HG02943 (cell line): ENCODE measurements around the gene CNNM3.
A peak's percentile ranks its signal among the peaks of the same experiment; 100 is the strongest.
"Not testable (repeated sequence)": the region's sequence is repeated elsewhere in the genome, so short reads cannot be mapped to it uniquely, and the experiment has no call there.

ENCODE experiments used
- ATAC-seq: cut with Tn5 transposase; IDR thresholded peaks from one replicate; pipeline ENCODE4 v1.9.1; 2021; ENCODE audit warnings: mild to moderate bottlenecking, low read depth, moderate library complexity; ENCODE audit not compliant: unreplicated experiment

CNNM3 gene

DNA sequence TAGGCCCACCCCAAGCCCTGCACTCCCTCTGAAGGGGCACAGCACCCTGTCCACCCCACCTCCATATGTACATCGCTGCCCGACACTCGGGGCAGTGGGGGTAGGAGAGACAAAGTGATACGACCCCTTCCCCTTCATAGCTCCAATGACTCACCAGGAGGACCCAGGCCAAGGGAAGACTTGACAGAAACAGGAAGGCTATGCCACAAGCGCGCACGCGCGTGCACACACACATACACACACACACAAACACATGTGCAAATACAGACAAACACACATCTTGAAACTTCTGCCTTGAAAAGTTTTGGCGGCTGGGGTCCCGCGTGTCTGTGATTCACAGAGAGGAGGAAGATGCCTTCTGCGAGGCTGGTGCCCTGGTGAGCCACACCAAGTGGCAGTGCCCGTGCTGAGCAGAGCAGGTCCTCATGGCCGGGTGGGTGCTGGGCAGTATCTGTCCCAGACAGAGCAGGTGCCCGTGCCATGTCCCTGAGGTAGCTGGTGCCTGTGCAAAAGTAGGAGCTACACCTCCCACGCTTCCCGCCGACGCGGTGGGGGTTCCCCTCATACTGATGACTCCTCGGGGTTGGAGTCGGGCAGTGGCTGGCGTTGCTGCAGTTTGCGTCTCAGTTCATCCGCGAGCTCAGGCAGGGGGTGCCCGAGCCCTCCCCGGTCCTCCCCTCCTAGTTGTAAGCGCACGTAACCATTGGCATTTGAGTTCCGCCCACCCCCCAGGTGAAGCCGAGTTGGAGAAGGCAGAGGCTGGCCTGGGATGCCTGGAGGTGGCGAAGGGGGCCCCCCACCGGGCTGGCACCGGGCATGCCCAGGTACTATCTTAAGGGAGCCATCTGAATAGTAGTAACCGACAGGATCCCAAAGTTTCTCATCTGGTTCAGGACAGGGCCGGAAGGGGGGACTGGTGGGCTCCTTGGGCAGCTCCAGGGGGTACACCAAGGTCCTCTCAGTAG lies 44.3 kb downstream of the CNNM3 start:
- ATAC-seq, result no peak

DNA sequence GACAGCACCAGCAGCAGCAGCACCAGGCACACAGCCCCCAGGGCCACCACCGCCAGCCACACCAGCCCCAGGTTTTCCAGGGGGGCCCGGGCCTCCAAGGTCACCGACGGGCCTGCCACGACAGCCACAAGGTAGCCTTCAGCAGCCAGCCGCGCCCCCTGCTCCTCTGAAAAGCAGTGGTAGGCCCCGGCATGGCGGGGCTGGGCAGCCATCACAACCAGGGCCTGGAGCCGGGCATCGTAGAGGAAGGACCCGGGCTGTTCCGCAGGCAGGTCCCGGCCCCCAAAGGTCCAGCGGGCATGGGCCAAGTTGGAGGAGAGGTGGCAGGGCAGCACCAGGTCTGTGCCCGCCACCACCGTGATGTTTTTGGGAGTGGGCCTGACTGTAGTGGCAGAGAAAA lies 45.0 kb downstream of the CNNM3 start:
- no peak for ATAC-seq

DNA sequence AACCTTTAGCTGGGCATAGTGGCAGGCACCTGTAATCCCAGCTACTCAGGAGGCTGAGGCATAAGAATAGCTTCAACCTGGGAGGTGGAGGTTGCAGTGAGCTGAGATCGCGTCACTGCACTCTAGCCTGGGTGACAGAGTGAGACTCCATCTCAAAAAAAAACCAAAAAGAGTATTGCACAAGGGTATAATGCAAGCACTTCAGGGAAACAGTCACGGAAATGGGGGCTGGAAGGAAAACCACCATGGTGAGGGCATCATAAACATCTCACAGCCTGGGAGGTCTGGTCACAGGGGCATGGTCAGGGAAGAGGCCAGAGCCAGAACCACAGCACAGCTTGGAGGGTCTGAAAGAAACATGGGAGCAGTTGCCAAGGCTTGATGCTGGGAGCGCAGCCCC lies 47.0 kb downstream of the CNNM3 start:
- ATAC-seq, result not testable (repeated sequence)

DNA sequence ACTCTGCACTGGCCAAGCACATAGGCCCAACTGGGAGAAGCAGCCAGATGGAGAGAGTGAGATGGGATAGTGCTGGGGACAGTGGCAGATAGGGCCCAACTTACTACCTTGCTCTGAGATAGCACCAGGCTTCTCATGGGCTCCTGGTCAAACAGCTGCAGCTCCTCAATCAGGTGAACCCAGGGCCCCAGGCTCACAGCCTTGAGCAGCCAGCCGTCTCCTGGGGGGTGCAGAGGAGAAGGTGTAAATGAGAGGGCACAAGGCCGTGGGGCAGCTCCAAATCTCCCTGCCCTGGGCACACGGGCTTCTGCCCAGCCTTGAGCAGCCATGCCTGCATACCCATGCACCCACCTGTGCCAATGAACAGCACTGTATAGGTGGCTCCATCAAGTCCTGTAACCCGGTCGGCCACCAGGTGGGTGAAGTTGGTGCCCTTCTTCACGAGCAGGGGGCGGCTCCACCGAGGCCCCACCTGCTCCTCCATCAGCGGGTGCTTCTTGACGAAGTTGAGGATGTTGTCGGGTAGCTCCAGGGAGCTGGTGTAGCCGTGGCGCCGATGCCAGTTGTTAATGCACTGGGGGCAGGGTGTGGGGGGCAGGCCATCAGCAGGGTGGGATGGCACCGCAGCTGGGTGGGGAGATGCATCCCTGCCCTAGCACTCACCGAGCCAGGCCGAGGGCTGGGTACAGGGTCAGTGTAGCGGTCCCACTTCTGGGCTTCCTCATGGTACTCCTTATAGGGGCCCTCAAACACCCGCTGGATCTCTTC lies 47.7 kb downstream of the CNNM3 start:
- ATAC-seq, result no peak

DNA sequence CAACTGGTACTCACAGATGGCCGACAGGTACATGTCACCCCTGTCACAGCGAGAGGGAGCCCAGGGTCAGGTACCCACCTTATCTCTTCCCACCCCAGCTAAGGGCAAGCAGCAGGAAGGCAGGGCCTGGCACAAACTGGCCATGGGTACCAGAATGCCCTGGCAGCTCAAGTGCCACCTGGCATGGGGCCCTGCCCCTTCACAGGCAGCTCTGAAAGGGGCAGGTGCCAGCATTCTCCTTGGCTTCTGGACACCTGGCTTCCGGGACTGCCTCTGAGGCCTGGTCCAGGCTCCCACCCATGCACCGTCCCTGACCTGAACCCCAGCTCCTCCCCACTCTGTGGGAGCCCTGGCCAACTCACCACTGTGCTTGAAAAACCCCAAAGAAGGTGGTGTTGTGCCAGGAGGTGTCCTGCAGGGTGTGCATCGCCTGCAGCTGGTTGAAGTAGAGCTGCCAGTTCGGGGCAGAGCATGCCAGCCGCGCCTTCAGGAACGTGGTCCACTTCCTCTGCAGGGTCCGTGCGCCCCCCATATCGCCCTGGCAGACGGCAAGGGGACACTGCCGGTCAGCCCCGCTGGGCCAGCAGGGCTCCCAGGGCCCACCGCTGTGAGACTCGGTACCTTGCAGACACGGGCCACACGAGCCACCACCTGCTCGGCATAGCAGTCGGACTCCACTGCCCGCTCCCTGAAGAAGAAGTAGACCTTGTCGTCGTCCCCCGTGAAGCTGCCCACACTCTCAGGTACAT lies 48.4 kb downstream of the CNNM3 start:
- no peak for ATAC-seq

DNA sequence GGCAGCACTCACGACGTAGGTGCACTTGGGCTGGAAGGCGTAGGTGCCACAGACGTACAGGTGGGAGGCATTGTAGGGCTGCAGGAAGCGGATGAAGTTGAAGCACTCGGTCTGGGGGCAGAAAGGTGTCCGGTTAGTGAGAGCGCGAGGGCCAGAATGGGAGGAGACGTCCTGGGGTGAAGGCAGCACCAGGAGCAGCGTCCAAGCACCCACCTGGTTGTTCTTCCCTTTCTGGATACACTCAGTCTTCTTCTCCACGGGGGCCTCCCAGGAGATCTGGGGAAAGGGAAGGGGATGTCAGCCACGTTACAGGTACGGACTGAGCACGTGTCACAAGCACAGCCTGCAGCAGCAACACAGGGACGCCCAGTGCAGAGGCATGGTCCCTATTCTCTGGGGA lies 49.6 kb downstream of the CNNM3 start:
- ATAC-seq, result no peak

DNA sequence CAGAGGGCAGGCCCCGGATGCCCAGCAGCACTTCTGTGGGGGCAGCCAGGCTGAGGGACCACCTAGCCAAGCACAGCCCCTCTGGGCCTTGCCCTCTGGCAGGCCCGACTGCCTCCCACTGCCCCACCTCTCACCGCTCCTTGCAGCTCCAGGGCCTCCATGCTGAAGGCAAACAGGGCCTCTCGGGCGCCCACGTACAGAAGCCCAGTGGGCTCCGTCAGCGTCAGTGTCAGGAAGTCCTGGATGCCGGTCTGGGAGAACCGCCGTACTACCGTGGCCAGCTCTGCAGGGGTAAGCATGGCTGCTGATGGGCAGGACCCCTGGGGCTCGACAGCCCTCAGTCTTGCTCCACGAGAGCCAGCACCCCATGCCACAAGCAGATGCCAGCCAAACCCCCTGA lies 50.1 kb downstream of the CNNM3 start:
- ATAC-seq, result no peak

DNA sequence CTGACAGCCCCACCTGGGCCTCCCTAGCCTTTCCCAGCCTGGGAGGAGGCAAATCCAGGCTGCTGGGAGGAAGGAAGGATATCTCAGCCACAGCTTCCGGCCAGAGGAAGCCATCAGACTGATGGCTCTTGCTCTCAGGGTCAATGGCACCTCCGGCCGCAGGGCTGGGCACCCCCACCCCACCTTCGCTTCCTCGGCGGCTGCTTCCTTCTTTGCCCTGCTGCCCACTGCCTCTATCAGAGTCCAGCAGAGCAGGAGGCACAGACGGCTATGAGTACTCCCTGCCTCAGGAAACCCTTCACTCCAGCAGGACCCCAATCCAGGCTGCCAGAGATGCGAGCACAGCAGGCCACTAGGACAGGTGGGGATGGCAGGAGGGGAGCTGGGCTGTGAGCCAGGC lies 50.5 kb downstream of the CNNM3 start:
- no peak for ATAC-seq

DNA sequence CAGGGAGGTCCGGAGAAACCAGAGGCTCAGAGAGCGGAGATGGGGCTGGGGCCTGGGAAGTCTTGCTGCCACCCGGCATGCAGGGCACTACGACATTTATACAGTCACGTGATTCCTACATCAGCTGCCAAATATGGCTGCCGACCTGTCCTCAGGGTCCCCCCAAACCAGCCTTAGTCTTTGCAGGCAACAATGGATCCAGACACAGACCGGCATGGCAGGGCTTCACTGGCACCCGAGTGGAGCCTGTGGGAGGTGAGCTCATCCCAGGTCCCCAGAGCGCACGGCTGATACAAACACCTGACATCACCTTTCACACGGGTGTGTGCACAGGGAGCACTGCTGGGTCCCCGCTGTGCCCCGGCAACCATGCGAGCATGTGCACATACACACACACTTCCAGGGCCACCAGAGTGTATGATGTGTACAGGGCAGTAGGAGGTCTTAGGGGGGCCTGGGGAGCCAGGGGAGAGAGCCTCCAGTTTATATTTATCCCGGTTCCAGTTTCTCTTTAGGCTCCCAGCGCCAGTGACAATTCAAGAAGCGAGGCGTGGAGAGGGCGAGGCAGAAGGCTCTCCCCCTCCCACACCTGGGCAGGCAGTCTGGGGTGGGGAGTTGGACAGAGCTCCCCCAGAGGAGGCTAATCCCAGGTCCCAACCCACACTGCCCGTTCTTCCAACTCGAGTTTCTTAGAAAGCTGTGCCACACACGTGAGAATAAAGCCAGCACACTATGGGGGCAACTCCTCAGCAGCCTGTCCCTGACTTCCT lies 51.1 kb downstream of the CNNM3 start:
- no peak for ATAC-seq

DNA sequence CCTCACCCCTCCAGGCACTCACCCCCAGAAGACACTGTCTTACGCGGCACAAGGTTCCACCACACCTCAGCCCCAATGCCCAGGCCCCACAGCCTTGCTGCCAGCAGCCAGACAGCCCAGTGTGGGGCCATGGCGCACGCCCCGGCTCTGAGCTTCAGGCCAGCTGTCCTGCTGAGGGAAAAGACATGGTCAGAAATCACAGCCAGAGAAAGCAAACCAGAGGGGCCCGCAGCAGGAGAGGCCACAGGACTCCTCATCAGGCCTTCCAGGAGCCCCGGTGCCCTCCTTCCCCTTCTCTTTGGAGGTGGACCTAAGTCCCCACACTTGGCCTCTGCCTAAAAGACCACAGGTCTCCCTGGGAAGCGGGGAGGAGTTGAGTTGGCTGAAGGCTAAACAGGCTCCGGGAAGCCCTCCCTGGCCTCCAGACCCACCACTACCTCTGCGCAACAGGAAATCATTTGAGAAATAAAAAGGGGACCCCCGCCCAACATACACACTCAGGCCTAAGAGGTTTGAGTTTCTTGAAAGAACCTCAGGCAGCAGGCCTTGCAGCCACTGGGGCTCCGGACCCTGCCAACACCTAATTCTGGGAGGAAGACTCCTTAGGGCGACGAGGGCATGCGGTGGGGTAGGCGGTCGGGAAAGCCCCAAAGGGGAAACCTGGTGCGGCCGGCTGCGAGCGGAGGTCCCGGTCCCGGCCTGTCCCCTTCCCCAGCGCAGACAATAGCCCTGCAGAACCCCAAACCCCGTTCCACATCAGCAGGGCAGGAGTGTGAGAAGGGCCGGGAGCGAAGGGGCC lies 51.9 kb downstream of the CNNM3 start:
- no peak for ATAC-seq

DNA sequence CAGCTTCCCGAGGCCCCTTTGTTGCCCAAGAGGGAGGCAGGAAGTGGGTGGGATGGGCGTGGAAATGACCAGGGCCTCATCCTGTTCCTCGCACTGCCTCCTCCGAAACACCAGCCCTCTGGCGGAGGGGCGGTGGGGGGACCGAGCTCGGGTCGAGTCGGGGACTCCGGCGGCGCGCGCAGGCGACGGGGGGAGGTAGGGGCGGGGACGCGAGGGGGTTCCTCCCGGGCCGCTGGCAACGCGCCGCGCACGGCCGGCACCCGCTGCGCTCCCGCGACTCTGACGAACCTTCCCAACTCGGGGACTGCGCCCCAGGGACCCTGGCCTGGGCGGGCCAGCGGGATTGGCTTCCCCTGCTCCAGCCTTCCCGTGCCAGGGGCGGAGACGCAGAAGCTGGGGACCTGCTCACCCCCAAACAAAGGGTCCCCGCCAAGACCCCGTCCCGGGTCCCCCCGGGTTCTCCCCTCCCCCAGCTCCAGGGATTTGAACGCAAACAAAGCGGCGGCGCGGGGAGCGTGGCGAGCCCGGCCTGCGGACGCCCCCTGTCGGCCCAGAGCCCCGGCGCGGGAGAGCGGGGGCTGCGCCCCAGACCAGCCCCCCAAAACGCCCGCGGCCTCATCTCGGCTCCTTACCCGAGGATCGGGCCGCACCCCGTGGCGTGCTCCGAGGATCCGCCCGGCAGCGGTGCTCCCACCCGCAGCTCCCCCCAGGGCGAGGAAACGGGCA lies 52.6 kb downstream of the CNNM3 start:
- ATAC-seq, result peak; percentile 47

DNA sequence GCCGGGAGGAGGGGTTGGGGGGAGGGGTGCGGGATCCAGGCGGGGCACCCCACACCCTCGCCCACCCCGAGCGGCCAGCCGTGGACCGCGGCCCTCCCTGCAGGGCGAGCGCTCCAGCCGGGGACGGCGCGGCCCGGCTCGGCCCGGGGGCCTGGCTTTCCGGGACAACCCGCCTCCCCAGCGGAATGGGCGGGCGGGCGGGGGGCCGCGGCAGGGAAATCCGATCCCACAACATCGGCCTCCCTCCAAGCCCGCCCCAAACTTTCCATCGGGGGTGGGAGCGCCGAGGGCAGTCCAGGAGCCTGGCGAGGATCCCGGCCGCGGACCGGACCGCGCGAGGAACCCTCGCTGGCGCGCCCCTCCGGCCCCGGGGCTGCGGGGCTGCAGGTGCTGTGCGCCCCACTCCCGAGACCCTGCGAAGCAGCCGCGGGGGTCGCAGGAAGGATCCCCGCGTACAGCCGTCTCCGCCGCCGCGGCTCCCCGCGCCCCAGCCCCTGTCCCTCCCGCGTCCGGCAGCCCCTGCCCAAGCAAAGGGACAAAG lies 53.3 kb downstream of the CNNM3 start:
- no peak for ATAC-seq

DNA sequence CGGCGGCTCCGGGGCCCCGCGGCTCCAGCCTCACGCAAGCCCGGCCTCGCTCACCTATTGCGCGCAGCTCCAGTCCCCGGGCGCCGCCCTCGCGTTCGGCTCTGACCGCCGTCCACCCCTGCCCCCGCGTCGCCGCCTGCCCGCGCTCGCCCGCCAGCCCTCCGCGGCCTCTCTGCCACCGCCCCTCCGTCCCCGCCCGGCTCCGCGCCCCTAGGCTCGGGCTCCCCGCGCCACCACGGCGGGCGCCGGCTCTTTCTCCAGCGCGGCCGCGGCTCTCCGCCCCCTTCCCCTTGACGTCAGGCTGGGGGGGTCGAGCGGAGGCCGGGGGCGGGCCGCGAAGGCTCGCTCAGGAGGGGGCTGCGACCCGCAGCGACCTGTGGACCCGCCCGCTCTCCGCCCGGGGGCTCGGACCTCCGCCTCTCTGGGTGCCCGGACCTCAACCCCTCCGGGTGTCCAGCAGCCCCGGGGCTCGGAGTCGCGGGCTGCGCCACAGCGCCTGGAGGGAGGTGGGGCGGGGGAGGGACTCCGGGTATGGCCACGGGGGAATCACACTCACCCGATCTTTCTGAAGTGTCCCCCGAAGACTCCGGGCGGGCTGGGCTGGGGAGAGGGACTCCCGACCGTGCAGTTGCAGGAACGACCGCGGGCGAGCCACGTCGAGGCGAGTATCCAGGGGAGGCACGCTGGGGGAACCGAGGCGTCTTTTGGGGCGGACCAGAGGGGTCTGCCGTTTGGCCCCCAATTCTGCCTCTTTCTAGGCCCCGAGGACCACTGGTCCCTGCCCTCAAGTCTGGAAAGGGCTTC lies 54.0 kb downstream of the CNNM3 start, which contains the start of gene SEMA4C:
SEMA4C (minus strand) TSS at position 259 of the 804 bp plus-strand sequence. CDS start 2,194 bp downstream, outside the sequence.
- no peak for ATAC-seq

DNA sequence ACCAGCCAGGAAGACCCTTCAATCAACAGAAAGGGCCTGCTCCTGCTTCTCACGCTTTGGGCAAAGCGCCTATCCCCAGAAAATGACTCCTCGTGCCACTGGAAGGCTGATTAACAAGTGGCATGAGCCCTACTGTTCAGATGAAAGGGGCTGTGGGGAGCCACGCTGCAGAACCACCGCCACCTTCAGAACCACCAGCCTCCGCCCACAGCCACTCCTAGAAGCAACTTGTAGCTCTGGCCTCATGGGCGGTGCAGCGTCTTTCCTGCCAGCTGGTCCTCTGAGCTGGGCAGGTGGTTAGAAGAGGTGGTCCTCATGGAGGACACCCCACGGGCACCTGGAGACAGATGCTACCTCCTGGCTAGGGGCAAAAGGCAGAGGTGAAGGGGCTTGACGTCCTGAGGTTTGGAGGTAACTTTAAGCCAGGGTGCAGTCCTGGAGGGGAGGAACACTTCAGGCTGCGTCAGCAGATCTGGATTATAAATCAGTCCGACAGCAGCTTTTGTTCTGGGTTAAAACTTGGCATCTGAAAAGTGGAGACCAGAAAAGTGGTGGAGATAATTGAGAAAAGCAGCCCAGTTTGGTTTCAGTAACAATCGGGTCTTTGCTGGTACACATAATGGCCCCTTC lies 54.7 kb downstream of the CNNM3 start:
- no peak for ATAC-seq

DNA sequence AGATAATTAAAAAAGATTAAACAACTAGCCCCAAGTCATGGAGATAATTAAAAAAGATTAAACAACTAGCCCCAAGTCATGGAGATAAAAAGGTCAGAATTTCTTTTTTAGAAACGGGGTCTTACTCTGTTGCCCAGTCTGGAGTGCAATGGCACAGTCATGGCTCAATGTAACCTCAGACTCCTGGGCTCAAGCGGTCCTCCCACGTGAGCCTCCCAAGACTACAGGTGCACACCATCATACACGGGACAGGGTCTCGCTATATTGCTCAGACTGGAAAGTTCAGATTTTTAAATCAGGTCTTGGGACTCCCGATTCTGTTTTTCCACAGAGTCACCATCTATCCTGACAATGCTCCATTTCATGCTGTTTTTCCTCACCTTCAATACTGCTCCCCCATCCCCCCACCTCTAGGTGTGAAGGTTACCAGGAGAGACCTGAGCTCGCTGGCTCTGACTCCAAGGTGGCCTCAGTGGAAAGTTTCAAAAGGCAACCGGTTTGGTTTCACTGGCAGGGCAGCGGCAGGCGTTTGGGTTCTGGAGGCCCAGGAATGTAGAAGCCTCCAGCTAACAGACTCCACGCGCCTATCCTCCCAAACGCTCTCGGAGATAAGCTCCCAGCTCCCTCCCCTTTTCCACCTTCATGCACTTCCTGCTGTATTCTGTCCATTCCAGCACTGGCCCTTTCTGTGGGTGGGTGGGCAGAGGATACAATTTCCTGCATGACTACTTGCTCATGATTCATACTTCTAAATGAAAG lies 56.7 kb downstream of the CNNM3 start:
- no peak for ATAC-seq

DNA sequence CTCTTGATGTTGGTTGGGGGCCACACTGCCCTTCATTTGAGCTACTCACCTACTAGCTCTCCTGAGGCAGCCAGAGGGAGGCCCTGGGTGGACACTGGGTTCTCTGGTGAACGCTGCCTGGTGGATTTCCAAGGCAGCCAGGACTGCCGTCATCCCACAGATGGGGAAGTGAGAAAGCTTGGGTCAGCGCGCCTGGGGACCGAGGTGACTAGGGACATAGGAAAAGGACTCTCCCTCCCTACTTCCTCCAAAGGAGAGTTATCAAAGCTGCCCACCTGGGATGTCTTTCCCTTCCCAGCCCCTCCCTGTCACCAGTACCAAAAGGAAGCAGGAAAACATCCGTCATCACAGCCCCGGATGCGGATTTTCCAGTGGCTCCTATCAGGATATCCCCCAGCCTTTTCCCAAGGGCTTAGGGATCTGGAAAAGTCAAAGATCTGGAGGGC lies 57.6 kb downstream of the CNNM3 start:
- no peak for ATAC-seq
